ENCODE data around the gene DTYMK.

The DTYMK gene

GRCh38 chr2:241641631-241642030 is 45.0 kb downstream of the DTYMK start:
- no peak for TF ChIP-seq CTCF (IDR thresholded peaks at IDR 0.05)
- peaks cover 13 to 16% of the 10 kb centered on the region in 2 experiments for H3K4me1 ChIP-seq (ENCODE audit: control insufficient read depth in 1 of 2, insufficient read depth in 1 of 2, low read depth in 1 of 2, low read length in 1 of 2)
- no peaks in the 10 kb centered on the region for H3K9me3 ChIP-seq
- H3K27ac ChIP-seq, result no peak overlapping the region
- no peaks in the 10 kb centered on the region for H3K27me3 ChIP-seq
- H3K36me3 ChIP-seq, result peaks cover 6% of the 10 kb centered on the region
- H3K4me3 ChIP-seq (ENCODE audit: low read depth in 1 of 2, low read length in 1 of 2), result no peak overlapping the region

GRCh38 chr2:241640165-241640795 is 46.3 kb downstream of the DTYMK start:
- H3K9me3 ChIP-seq, result no peaks in the 10 kb centered on the region
- H3K4me3 ChIP-seq (ENCODE audit: low read depth in 1 of 2, low read length in 1 of 2), result no peak overlapping the region
- no peak for TF ChIP-seq CTCF (IDR thresholded peaks at IDR 0.05)
- H3K36me3 ChIP-seq, result peaks cover 2% of the 10 kb centered on the region
- peaks cover 22 to 26% of the 10 kb centered on the region in 2 experiments for H3K4me1 ChIP-seq (ENCODE audit: control insufficient read depth in 1 of 2, insufficient read depth in 1 of 2, low read depth in 1 of 2, low read length in 1 of 2)
- H3K27me3 ChIP-seq, result no peaks in the 10 kb centered on the region
- no peak overlapping the region for H3K27ac ChIP-seq

- H3K36me3 ChIP-seq, result no peaks in the 10 kb centered on the region
Measured at GRCh38 chr2:241639385-241639784, 47.2 kb downstream of the DTYMK start.

GRCh38 chr2:241638940-241639339 is 47.7 kb downstream of the DTYMK start:
- no peaks in the 10 kb centered on the region for H3K9me3 ChIP-seq
- H3K36me3 ChIP-seq, result no peaks in the 10 kb centered on the region
- TF ChIP-seq CTCF (IDR thresholded peaks at IDR 0.05), result no peak
- no peak overlapping the region for H3K27ac ChIP-seq
- peak overlapping the region in 1 of 2 experiments; percentile 92 for H3K4me3 ChIP-seq (ENCODE audit: low read depth in 1 of 2, low read length in 1 of 2)
- H3K4me1 ChIP-seq (ENCODE audit: control insufficient read depth in 1 of 2, insufficient read depth in 1 of 2, low read depth in 1 of 2, low read length in 1 of 2), result peaks cover 22 to 26% of the 10 kb centered on the region in 2 experiments
- no peaks in the 10 kb centered on the region for H3K27me3 ChIP-seq

More at GRCh38 chr2:241639385-241639784, 47.2 kb downstream of the DTYMK start:
- Histone ChIP-seq H3K4me3 (ENCODE audit: low read depth in 1 of 2, low read length in 1 of 2) (no peak overlapping the region), H3K4me1 (ENCODE audit: control insufficient read depth in 1 of 2, insufficient read depth in 1 of 2, low read depth in 1 of 2, low read length in 1 of 2) (peaks cover 22 to 26% of the 10 kb centered on the region in 2 experiments), H3K27ac (no peak overlapping the region), H3K27me3 (no peaks in the 10 kb centered on the region), H3K9me3 (no peaks in the 10 kb centered on the region)
- TF ChIP-seq CTCF (IDR thresholded peaks at IDR 0.05), result no peak

GRCh38 chr2:241637795-241638660 is 48.6 kb downstream of the DTYMK start:
- Histone ChIP-seq H3K4me1 (ENCODE audit: control insufficient read depth in 1 of 2, insufficient read depth in 1 of 2, low read depth in 1 of 2, low read length in 1 of 2) (peaks cover 22 to 26% of the 10 kb centered on the region in 2 experiments), H3K9me3 (no peaks in the 10 kb centered on the region), H3K27ac (peak overlapping the region; percentile 96), H3K4me3 (ENCODE audit: low read depth in 1 of 2, low read length in 1 of 2) (peak overlapping the region; percentile 92 to 98), H3K27me3 (no peaks in the 10 kb centered on the region), H3K36me3 (peaks cover 8% of the 10 kb centered on the region)
- no peak for TF ChIP-seq CTCF (IDR thresholded peaks at IDR 0.05)
